Naive B cell (primary cell): Measurements from ENCODE around the gene RIF1. TPM values are rescaled to one million over a fixed set of nuclear protein-coding genes. Genes with fewer than 3 reads are reported as not detected.

Experiments used
- ATAC-seq, 2 donors: fragments of 150-1000 bp; cut with Tn5 transposase; 2 replicates each; pipeline ENCODE4 v1.10.0; 2021; ENCODE audit warnings: low read depth in 2 of 2, mild to moderate bottlenecking in 2 of 2, moderate library complexity in 2 of 2
- DNase-seq: peaks from one replicate; pipeline ENCODE4 v3.0.0; 2022
- H3K27ac Mint-ChIP-seq, 6 donors: one replicate each; pipeline ENCODE4 v1.8.0; 2020 to 2022; ENCODE audit warnings: mild to moderate bottlenecking in 6 of 6, mixed read lengths in 6 of 6, moderate library complexity in 5 of 6, inconsistent platforms in 2 of 6
- H3K27me3 Mint-ChIP-seq, 3 donors: one replicate each; pipeline ENCODE4 v1.8.0; 2021 to 2022; ENCODE audit warnings: mixed read lengths in 3 of 3, mild to moderate bottlenecking in 1 of 3
- H3K36me3 Mint-ChIP-seq, 2 donors: one replicate each; pipeline ENCODE4 v1.8.0; 2020 to 2022; ENCODE audit warnings: mixed read lengths in 2 of 2, inconsistent platforms in 1 of 2, mild to moderate bottlenecking in 1 of 2
- H3K4me1 Mint-ChIP-seq, 3 donors: one replicate each; pipeline ENCODE4 v1.8.0; 2020 to 2022; ENCODE audit warnings: mixed read lengths in 3 of 3, inconsistent platforms in 1 of 3, mild to moderate bottlenecking in 1 of 3, moderate library complexity in 1 of 3
- H3K4me3 Mint-ChIP-seq, 8 donors: one replicate each; pipeline ENCODE4 v1.8.0; 2020 to 2022; ENCODE audit warnings: mild to moderate bottlenecking in 8 of 8, mixed read lengths in 8 of 8, moderate library complexity in 8 of 8, inconsistent platforms in 2 of 8
- H3K9me3 Mint-ChIP-seq, 7 donors: one replicate each; pipeline ENCODE4 v1.8.0; 2020 to 2022; ENCODE audit warnings: mixed read lengths in 7 of 7, mild to moderate bottlenecking in 5 of 7, inconsistent platforms in 2 of 7, moderate library complexity in 1 of 7
- polyA plus RNA-seq, 6 donors: library from polyadenylated mRNA; unstranded; fragments of 300-500 nt; fragmentation: Illumina TruSeq; gene quantifications; one replicate each; pipeline ENCODE4 v1.2.3, GENCODE V29; 2021; ENCODE audit warnings: low read depth in 6 of 6

Gene RIF1, protein sequence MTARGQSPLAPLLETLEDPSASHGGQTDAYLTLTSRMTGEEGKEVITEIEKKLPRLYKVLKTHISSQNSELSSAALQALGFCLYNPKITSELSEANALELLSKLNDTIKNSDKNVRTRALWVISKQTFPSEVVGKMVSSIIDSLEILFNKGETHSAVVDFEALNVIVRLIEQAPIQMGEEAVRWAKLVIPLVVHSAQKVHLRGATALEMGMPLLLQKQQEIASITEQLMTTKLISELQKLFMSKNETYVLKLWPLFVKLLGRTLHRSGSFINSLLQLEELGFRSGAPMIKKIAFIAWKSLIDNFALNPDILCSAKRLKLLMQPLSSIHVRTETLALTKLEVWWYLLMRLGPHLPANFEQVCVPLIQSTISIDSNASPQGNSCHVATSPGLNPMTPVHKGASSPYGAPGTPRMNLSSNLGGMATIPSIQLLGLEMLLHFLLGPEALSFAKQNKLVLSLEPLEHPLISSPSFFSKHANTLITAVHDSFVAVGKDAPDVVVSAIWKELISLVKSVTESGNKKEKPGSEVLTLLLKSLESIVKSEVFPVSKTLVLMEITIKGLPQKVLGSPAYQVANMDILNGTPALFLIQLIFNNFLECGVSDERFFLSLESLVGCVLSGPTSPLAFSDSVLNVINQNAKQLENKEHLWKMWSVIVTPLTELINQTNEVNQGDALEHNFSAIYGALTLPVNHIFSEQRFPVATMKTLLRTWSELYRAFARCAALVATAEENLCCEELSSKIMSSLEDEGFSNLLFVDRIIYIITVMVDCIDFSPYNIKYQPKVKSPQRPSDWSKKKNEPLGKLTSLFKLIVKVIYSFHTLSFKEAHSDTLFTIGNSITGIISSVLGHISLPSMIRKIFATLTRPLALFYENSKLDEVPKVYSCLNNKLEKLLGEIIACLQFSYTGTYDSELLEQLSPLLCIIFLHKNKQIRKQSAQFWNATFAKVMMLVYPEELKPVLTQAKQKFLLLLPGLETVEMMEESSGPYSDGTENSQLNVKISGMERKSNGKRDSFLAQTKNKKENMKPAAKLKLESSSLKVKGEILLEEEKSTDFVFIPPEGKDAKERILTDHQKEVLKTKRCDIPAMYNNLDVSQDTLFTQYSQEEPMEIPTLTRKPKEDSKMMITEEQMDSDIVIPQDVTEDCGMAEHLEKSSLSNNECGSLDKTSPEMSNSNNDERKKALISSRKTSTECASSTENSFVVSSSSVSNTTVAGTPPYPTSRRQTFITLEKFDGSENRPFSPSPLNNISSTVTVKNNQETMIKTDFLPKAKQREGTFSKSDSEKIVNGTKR (N-terminal part only)
- 10 to 100 TPM in 5 of 6 donors, 1 to 10 TPM in 1; 7.4 to 31.1 (median 21.9) TPM for polyA plus RNA-seq

DNA sequence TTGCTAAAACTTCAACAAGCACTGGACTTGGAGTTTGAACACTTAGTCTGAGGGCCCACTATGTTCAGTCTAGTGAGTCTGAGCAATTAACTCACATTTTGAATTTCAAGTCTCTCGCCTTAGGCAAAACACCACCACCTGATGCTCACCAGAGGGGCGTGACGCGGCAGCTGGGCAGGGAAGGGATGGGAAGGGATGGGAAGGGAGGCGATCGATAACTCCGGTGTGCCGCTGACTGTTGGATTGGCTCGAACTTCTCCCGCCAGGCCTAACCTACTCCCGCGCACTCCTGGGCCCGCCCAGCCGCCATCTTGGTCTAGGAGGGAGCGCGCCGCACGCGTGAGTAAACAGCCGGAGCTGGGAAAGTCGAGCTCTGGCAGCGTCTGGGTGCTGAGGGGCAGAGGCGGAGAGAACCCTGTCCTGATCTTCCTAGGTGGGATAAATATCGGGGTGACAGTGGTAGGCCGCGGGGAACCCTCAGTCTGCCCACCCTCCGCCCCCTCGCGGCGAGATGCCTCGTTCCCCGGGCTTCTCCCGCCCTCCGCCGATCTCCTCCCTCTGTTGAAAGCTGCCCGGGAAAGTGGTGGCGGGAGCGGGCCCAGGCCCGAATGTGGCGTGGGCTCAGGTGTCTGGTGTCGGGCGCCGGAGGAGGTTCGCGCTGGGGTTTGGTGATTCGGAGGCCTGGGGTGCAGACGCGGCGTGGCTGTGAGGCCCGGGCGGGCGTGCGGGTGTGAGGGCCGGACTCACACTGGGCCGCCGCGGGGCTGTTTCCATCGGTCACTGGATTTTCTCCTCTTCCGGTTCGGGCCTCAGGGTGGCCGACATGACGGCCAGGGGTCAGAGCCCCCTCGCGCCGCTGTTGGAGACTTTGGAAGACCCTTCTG is at the start of gene RIF1:
Gene RIF1 (plus strand): TSS at position 302 of the 884 bp plus-strand sequence. CDS start 522 bp downstream, at position 824.
- H3K4me3 Mint-ChIP-seq, result peak within 1 kb of the TSS; percentile 93 to 100 (median 98)
- peak within 1 kb of the TSS; percentile 90 to 99 (median 97) for H3K27ac Mint-ChIP-seq

DNA sequence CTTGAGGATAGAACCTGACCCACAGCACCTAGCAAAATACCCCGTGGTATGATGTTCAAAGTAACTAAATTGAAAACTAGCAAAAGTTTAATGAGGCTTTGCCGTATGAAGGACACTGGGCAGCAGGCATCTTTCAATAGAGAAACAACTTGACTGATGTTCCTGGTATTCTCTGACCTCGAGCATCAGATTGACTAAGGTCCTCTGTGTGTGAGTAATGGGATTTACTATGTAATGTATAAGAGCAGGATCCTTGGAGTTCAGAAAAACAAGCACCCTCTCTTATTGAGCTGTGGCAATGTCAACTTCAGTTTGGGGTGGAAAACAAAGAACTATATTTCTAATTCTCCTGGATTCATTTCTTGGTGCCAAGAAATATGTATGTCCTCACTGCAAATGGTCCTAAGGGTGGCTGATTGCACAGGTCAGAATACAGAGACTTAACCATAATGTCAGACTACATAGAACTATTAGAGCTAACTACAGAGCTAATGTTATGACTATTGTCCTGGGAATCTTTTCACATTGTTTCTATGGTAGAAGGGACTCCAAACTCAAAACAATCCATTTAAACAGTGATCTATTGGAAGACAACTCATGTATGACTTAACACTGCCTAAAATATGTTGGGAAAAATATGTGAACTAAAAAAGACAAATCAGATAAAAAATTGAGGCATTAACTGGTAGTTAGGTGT is 47.9 kb upstream of the RIF1 start:
- Mint-ChIP-seq H3K4me1 (no peaks in the 10 kb centered on the region), H3K9me3 (peaks cover 0 to 2% (median 0%) of the 10 kb centered on the region in 7 donors), H3K4me3 (no peak overlapping the region), H3K36me3 (no peaks in the 10 kb centered on the region), H3K27me3 (peaks cover 0 to 5% (median 0%) of the 10 kb centered on the region in 3 donors), H3K27ac (no peak overlapping the region)
- ATAC-seq, result no peak
- DNase-seq, result no peak

More for the DNA sequence above, at the start of gene RIF1:
- no peaks in the 10 kb centered on the region for H3K27me3 Mint-ChIP-seq
- ATAC-seq (peak; percentile 87 to 89), DNase-seq (peak; percentile 68)
- H3K4me1 Mint-ChIP-seq, result peaks cover 10 to 30% (median 26%) of the 10 kb centered on the region in 3 donors
- no peaks in the 10 kb centered on the region for H3K9me3 Mint-ChIP-seq
- no peaks in the 10 kb centered on the region for H3K36me3 Mint-ChIP-seq

DNA sequence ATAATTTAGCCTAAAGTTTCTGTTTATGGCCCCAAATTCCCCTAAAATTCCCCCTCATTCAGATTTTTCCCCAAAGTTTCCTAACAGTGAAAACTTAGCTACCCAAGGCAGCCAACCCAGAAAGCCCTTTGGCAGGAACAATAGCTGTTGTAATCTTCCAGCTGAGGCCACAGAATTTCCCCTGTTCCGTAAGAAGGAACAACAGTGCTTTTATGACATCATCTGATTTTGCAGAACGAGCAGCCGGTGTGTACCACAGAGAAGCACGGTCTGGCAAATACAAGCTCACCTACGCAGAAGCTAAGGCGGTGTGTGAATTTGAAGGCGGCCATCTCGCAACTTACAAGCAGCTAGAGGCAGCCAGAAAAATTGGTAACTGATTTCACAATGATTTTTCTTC is 46.0 kb upstream of the RIF1 start:
- H3K4me1 Mint-ChIP-seq, result no peaks in the 10 kb centered on the region
- DNase-seq (peak; percentile 7), ATAC-seq (peak; percentile 41 to 48)
- peak overlapping the region in 1 of 8 donors; percentile 20 for H3K4me3 Mint-ChIP-seq
- H3K36me3 Mint-ChIP-seq, result no peaks in the 10 kb centered on the region
- peaks cover 0 to 5% (median 0%) of the 10 kb centered on the region in 3 donors for H3K27me3 Mint-ChIP-seq
- H3K27ac Mint-ChIP-seq, result peak overlapping the region in 1 of 6 donors; percentile 22
- peaks cover 0 to 9% (median 2%) of the 10 kb centered on the region in 7 donors for H3K9me3 Mint-ChIP-seq

DNA sequence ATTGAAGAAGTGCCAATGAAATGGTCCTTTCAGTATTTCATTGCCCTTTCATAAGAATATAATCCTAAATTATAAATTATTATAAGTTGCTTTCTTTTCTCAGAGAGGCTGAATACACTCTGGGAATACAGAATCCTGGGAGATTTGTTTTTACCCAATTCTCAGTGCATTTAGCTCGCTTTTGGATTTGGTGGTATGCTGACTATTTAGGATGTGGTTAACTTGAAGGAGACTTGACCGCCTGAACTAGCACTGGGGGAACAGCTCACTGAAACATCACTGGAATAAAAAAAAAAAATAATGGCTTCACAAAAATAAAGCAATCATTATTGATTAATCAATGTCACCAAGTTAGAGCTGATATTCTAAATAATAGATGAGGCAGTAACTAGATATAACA is 42.1 kb upstream of the RIF1 start:
- Mint-ChIP-seq H3K4me3 (no peak overlapping the region), H3K9me3 (peaks cover 0 to 10% (median 5%) of the 10 kb centered on the region in 7 donors), H3K4me1 (no peaks in the 10 kb centered on the region), H3K27ac (no peak overlapping the region), H3K36me3 (peaks cover 0 to 5% of the 10 kb centered on the region in 2 donors), H3K27me3 (peaks cover 0 to 13% (median 0%) of the 10 kb centered on the region in 3 donors)
- ATAC-seq, result no peak
- no peak for DNase-seq

DNA sequence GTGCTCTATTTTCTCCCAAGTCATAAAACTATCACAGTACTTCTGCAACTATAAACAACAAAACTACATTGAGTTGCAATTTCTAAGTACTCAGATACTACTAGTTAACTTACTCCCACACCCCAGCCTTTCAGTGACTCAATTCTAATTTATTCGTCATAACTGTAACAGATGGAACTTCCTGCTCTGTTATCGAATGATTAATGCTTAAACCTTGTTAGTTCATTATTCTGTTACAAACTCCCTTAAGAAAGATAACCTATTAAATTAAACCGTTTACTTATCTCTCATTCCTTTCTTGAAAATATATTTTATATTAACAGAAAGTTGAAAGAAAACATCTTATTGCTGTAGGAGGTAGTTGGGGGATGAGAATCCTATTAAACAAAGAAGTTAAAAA is 35.3 kb upstream of the RIF1 start:
- no peak for ATAC-seq

DNA sequence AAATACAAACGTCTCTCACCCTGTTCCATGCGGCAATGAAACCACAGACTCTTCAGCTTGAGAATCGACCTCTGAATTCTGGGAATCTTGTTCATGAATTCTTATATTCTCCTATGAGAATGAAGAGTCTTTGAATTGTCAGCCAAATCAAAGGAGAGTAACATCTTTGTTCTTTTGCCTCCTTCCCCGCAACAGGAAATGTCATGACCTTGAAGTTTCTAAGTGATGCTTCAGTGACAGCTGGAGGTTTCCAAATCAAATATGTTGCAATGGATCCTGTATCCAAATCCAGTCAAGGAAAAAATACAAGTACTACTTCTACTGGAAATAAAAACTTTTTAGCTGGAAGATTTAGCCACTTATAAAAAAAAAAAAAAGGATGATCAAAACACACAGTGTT is 30.5 kb upstream of the RIF1 start:
- Mint-ChIP-seq H3K27ac (no peak overlapping the region), H3K4me3 (no peak overlapping the region), H3K27me3 (peaks cover 0 to 5% (median 0%) of the 10 kb centered on the region in 3 donors), H3K36me3 (no peaks in the 10 kb centered on the region), H3K9me3 (no peaks in the 10 kb centered on the region), H3K4me1 (no peaks in the 10 kb centered on the region)
- no peak for ATAC-seq
- DNase-seq, result no peak

More for the DNA sequence above, 35.3 kb upstream of the RIF1 start:
- no peak overlapping the region for H3K4me3 Mint-ChIP-seq
- no peak for DNase-seq
- no peak overlapping the region for H3K27ac Mint-ChIP-seq
- H3K27me3 Mint-ChIP-seq, result peaks cover 0 to 9% (median 3%) of the 10 kb centered on the region in 3 donors
- H3K4me1 Mint-ChIP-seq, result no peaks in the 10 kb centered on the region
- peaks cover 0 to 5% of the 10 kb centered on the region in 2 donors for H3K36me3 Mint-ChIP-seq
- peaks cover 0 to 4% (median 0%) of the 10 kb centered on the region in 7 donors for H3K9me3 Mint-ChIP-seq

DNA sequence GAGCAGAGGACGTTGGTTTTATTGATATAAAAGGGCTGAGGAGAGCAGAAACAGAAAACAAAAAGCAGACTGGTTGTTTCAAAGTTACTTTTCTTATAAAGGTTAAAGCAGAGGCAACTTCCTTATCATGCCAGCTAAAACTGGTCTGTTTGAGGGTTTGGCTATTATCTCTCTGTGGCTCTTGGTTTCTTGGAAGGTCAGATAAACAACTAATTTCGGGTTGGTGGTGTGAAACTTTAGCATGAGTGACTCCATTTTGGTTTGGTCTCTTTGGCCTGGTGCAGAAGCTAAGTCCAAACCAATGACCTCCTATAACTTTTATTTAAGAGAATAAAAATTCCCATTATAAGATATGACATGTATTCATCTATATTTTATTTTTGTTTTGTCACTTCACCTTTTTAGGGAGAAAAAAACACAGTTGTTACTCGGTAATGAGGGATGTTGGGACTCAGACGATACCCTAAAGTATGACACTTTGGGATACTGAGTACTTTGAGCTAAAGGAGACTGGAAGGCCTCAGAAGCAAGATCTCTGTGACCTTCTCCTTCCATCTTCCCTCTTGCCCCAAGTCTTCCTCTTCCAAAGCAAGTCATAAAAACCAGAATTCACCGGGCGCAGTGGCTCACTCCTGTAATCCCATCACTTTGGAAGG is 29.0 kb upstream of the RIF1 start:
- Mint-ChIP-seq H3K27ac (no peak overlapping the region), H3K4me3 (no peak overlapping the region), H3K27me3 (peaks cover 0 to 4% (median 0%) of the 10 kb centered on the region in 3 donors), H3K4me1 (no peaks in the 10 kb centered on the region), H3K9me3 (no peaks in the 10 kb centered on the region), H3K36me3 (no peaks in the 10 kb centered on the region)
- ATAC-seq (no peak), DNase-seq (no peak)

DNA sequence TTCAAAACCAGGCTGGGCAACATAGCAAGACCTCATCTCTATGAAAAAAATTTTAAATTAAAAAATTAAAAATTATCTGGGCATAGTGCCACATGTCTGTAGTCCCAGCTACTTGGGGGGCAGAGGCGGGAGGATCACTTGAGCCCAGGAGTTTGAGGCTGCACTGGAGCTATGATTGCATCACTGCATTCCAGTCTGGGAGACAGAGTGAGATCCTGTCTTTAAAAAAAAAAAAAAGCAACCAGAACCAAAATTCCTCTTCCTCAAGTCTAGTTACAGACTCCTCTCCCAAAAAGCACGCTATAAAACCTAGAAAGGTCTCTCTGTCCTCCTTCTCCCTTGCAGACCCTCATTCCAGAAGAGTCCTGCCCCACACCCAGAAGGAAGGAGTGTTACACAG is 28.4 kb upstream of the RIF1 start:
- Mint-ChIP-seq H3K9me3 (no peaks in the 10 kb centered on the region), H3K27ac (no peak overlapping the region), H3K27me3 (peaks cover 0 to 4% (median 0%) of the 10 kb centered on the region in 3 donors), H3K4me1 (no peaks in the 10 kb centered on the region), H3K4me3 (no peak overlapping the region), H3K36me3 (no peaks in the 10 kb centered on the region)
- ATAC-seq (no peak), DNase-seq (no peak)

DNA sequence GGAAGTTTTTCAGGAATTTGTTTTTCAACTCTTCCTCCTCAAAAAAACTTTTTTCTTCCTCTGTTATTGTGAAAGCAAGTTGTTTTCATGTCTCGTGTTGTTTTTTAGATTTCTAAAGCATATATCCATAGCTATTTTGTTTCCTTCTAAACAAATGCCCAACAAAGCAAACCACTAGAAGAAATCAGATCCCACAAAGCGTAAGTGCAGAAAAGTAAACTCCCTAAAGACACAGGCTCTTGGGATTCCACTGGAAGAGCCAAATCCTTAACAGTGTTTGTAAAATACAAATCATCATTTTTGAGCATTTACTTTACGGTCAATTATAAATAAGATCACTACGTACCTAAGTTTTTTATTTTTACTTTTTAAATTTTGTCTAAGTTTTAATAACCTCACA is 21.7 kb upstream of the RIF1 start:
- Mint-ChIP-seq H3K9me3 (peaks cover 0 to 11% (median 3%) of the 10 kb centered on the region in 7 donors), H3K27me3 (peaks cover 0 to 8% (median 0%) of the 10 kb centered on the region in 3 donors), H3K4me3 (no peak overlapping the region), H3K36me3 (no peaks in the 10 kb centered on the region), H3K4me1 (no peaks in the 10 kb centered on the region), H3K27ac (no peak overlapping the region)
- no peak for ATAC-seq
- DNase-seq, result no peak

DNA sequence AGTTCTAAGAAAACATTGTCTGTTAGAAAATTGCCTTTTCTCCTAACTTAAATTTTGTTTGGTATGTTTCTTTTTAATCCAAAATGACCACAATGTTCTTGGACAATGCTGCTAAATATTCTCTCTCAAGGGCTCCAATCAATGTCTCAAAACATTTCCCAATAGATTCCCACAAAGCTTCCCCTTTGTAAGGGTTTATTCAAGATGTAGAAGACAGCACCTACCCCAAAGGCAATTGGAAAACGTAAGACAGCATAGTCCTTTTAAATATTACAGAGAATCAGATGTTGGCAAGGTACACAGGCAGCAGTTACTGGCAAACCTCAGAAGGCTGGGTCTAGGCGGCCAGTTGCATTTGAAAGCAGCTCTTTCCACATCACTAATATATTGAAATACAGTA is 18.3 kb upstream of the RIF1 start:
- H3K9me3 Mint-ChIP-seq, result peaks cover 0 to 14% (median 7%) of the 10 kb centered on the region in 7 donors
- H3K27me3 Mint-ChIP-seq, result peaks cover 0 to 3% (median 0%) of the 10 kb centered on the region in 3 donors
- H3K4me3 Mint-ChIP-seq, result no peak overlapping the region
- no peak overlapping the region for H3K27ac Mint-ChIP-seq
- H3K4me1 Mint-ChIP-seq, result no peaks in the 10 kb centered on the region
- no peak for ATAC-seq
- no peaks in the 10 kb centered on the region for H3K36me3 Mint-ChIP-seq
- no peak for DNase-seq

DNA sequence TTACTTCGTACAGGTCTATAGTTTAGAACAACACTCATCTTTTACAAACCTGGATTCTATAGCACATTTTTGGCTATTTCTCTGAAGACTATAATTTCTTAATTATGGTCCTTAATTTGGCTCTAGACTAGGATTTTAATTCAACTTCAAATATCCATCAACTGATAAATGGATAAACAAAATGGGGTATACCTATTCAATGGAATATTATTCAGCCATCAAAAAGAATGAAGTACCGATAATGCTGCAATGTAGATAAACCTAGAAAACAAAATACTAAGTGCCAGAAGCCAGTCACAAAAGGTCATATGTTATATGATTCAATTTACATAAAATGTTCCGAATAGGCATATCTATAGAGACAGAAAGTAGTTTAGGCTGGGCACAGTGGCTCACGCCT is 15.2 kb upstream of the RIF1 start:
- DNase-seq (no peak), ATAC-seq (no peak)
- Mint-ChIP-seq H3K27me3 (peaks cover 0 to 3% (median 0%) of the 10 kb centered on the region in 3 donors), H3K4me1 (no peaks in the 10 kb centered on the region), H3K9me3 (peaks cover 0 to 14% (median 7%) of the 10 kb centered on the region in 7 donors), H3K36me3 (no peaks in the 10 kb centered on the region), H3K27ac (peak overlapping the region in 1 of 6 donors; percentile 30), H3K4me3 (no peak overlapping the region)
